ENCODE data around the gene TEX22.

The TEX22 gene

DNA sequence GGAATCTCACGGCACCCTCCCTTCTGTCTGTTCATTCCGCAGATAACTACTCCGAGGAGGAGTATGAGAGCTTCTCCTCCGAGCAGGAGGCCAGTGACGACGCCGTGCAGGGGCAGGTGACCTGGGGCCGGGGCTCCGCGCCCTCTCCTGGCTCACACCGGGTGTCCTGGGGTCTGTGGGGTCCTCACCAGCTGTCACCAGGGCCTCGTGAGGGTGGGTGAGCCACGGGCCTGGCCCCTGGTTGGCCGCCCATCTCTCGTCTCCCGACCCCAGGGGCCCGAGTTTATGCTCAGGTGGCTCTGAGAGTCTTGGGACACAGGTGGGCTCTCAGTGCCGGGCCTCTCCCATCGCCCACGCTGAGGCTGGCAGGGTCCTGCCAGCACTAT, 30.3 kb upstream of the TEX22 start:
- H3K27ac ChIP-seq = no peak overlapping the region
- TF ChIP-seq, protein P1, sequence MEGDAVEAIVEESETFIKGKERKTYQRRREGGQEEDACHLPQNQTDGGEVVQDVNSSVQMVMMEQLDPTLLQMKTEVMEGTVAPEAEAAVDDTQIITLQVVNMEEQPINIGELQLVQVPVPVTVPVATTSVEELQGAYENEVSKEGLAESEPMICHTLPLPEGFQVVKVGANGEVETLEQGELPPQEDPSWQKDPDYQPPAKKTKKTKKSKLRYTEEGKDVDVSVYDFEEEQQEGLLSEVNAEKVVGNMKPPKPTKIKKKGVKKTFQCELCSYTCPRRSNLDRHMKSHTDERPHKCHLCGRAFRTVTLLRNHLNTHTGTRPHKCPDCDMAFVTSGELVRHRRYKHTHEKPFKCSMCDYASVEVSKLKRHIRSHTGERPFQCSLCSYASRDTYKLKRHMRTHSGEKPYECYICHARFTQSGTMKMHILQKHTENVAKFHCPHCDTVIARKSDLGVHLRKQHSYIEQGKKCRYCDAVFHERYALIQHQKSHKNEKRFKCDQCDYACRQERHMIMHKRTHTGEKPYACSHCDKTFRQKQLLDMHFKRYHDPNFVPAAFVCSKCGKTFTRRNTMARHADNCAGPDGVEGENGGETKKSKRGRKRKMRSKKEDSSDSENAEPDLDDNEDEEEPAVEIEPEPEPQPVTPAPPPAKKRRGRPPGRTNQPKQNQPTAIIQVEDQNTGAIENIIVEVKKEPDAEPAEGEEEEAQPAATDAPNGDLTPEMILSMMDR (conservative IDR thresholded peaks at IDR 0.05) = no peak

DNA sequence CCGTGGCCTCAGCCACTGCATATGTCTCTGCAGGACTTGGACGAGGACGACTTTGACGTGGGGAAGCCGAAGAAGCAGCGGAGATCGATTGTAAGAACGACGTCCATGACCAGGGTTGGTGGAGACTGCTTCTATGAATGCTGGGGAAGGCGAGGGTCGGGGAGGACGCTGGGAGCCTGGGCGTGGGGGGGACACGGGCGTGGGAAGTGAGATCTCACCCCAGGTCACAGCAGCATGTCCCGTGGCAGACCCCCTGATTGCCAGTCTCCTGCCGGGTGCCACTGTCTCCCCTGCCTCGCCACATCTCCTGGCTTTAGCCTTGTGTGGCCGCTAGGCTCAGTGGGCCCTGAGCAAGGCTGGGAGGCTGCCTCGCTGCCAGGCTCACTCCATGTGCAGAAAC, 29.9 kb upstream of the TEX22 start:
- H3K27ac ChIP-seq = no peak overlapping the region
- TF ChIP-seq, protein P1 (conservative IDR thresholded peaks at IDR 0.05) = no peak

DNA sequence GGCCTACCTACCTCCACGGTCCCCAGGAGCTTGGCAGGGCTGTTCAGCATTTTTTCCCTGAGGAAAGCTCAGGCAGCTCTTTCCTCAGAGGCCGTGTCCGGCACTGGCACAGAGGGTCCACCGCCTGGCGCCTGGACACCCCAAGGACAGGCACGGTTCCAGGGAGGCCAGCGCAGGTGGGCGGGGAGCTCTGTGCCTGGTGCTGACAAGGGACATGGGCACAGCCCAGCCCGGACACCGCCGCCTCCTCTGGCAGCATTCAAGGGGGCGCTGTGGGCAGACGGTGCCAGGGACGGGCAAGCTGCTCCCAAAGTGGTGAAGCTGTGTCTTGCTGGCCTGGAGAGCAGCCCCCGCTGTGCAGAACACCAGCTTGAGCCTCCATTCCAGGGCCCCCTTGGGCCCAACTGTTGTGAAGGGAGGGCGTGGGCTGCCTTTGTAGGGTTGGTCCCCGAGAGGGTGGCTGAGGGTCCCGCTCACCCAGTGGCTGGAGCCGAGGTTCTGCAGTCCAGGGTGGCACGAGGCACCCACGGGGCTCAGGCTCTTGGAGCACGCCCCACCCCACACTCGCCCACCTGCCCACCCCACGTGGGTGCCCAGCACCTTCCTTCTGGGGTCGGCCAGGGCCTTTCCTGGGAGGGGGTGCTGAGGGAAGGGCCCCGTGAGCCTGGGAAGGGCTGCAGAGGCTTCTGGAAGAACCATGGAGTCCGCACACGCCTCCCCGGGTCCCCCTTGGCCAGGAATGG, 29.3 kb upstream of the TEX22 start:
- H3K27ac ChIP-seq = no peak overlapping the region
- TF ChIP-seq, protein P1 (conservative IDR thresholded peaks at IDR 0.05) = no peak

DNA sequence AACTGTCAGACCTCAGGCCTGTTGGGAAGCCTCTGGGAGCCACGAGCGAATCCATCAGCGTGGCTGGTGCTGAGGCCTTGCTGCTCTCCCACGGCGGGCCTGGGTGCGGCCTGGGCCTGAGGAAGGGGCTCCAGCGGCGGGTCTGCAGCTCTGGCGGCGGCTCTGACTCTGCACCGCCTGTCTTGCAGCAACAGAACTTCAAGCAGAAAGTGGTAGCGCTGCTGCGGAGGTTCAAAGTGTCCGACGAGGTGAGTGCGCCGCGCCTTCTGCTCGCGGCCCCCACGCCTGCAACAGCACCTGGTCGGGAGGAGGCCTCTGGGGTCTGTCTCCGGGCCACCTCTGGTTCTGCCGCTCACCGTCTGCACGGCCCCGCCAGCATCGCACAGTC, 28.7 kb upstream of the TEX22 start:
- H3K27ac ChIP-seq = no peak overlapping the region
- TF ChIP-seq, protein P1 (conservative IDR thresholded peaks at IDR 0.05) = no peak

DNA sequence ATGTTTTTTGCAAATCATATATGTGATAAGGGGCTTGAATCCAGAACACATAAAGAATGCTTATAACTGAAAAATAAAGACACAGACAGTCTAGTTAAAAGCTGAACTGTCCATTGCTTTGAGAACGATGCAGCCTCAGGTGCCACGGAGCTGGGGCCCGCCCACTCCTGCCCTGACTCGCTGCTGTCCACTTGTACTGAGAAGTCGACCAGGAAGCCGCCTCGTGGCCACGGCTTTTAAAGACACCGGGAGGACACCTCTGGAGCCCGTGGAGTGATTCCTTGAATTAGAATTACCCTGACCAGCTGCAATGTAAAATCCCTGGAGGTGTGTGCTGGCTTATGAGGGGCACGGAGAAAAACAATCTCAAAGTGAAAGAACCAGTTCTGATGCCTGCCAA, 23.9 kb upstream of the TEX22 start:
- peak overlapping the region; percentile 14; the same call in 1 of the 2 replicates for H3K27ac ChIP-seq
- TF ChIP-seq, protein P1 (conservative IDR thresholded peaks at IDR 0.05) = peak; percentile 52

DNA sequence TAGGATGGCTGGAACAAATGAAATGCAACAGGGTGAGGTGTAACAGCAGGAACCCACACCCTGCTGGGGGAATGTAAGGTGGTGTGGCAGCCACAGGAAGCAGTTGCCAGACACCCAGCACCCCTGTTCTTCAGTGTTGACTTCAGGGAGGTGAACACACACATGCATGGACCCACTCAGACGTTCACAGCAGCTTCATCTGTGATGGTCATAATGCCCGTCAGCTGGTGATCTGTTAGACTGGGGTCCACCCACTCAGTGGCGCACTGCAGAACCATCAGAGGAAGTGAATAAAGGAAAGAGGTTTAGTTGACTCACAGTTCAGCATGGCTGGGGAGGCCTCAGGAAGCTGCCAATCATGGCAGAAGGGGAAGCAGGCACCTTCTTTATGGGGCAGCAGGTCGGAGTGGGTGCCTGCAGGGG, 22.7 kb upstream of the TEX22 start:
- H3K27ac ChIP-seq = no peak overlapping the region
- TF ChIP-seq, protein P1 (conservative IDR thresholded peaks at IDR 0.05) = no peak

DNA sequence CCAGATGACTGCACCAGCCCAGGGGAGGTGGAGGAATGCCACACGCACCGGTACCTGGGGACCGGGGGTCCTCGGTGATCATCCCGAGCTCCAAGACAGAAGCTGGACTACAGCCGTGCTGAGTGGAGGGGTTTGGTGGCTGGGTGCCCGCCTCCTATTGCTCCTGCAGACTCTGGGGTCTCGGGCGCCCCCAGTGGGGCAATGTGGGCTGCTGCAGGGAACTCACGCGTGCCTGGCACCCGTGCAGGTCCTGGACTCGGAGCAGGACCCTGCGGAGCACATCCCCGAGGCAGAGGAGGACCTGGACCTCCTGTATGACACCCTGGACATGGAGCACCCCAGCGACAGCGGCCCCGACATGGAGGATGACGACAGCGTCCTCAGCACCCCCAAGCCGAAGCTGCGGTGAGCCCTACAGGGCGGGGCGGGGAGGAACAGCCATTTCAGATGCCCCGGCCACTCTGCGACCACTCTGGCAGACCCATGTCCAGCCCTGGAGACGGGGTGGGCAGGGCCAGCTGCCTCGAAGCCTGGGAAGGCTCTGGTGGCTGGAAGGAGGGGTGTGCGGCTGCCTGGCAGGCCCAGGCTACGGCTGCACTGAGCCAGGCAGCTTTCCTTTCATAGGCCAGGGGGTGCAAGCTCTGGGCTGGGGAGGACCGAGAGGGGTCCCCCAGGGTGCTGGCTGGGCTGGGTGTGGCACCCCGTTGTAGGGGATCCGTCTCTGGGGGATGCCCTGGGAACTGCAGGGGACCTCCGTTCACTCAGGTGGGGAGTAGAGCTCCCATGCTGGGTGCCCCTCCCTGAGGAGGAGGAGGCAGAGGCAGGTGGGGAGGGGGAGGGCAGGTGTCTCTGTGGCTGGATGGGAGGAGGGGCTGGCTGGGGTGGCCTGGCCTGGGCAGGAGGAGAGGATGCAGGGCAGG, 21.6 kb upstream of the TEX22 start:
- TF ChIP-seq, protein P1 (conservative IDR thresholded peaks at IDR 0.05) = no peak
- no peak overlapping the region for H3K27ac ChIP-seq

Data from VCaP (cell line).